ENCODE results near the gene MSRB3. TPM values are rescaled to one million over a fixed set of nuclear protein-coding genes. Genes with fewer than 3 reads are reported as not detected.

The MSRB3 gene
- total and polyA plus RNA-seq, 10 of the 15 experiments (the other 5 are each of a cell fraction or from before 2014, with no cell fraction given): 0.07 to 2.7 (median 1.3) TPM

GRCh38 chr12:65474831-65475230, 196.3 kb downstream of the MSRB3 start:
- intact Hi-C loops (cut with micrococcal nuclease; ENCODE audit: unreplicated experiment) (no loop called here), in situ Hi-C loops (cut with MboI) (no loop called here)
- Histone ChIP-seq H3K27ac (ENCODE audit: control insufficient read depth, insufficient read depth) (no peak overlapping the region), H2AFZ (ENCODE audit: control insufficient read depth, low read depth, low read length) (no peak overlapping the region), H3K4me3 (no peak overlapping the region), H3K4me1 (ENCODE audit: control insufficient read depth, insufficient read depth, low read length) (no peaks in the 10 kb centered on the region), H3K4me2 (ENCODE audit: control insufficient read depth, insufficient read depth) (no peak overlapping the region), H4K20me1 (ENCODE audit: control insufficient read depth, insufficient read depth) (no peaks in the 10 kb centered on the region), H3K79me2 (ENCODE audit: control insufficient read depth, insufficient read depth, low read length) (no peaks in the 10 kb centered on the region), H3K9me3 (replicated peaks; ENCODE audit: control insufficient read depth, insufficient read depth, low read length) (no peaks in the 10 kb centered on the region), H3K9ac (ENCODE audit: control insufficient read depth, insufficient read depth, low read length) (no peak overlapping the region), H3K36me3 (ENCODE audit: control insufficient read depth in 2 of 2, insufficient read depth in 2 of 2, low read length in 1 of 2) (no peaks in the 10 kb centered on the region), H3K27me3 (replicated peaks in 1 of 2; ENCODE audit: control insufficient read depth in 2 of 2, insufficient read depth in 2 of 2, low read length in 1 of 2) (no peaks in the 10 kb centered on the region)
- FAIRE-seq (no peak), DNase-seq (ENCODE audit: low read depth, low spot score) (no peak), ATAC-seq (no peak)
- no TSS peak for BruUV-seq (replicated peaks)
- CTCF ChIA-PET: no interaction called here
- RAD21 ChIA-PET (ENCODE audit: unreplicated experiment): no interaction called here
- SMC1A ChIA-PET (ENCODE audit: uncharacterized antibody, unreplicated experiment): no interaction called here
- 20% methylated on average over 6 of the region's 6 CpGs for WGBS (ENCODE audit: insufficient coverage, insufficient replicate concordance, low lambda C conversion rate, missing lambda C conversion rate)
- POLR2A ChIA-PET: no interaction called here
- no peak for TF ChIP-seq SREBF1 (IDR thresholded peaks at IDR 0.05; ENCODE audit: low read length)
- TF ChIP-seq ZNF274 (IDR thresholded peaks at IDR 0.05; ENCODE audit: insufficient read depth, insufficient read length): no peak
- no peak for TF ChIP-seq BCL11A (IDR thresholded peaks at IDR 0.05; ENCODE audit: low read depth, low read length)
- no peak for TF ChIP-seq ZBTB40 (IDR thresholded peaks at IDR 0.05; ENCODE audit: borderline replicate concordance)
- no peak for TF ChIP-seq IKZF2 (IDR thresholded peaks at IDR 0.05)
- no peak for TF ChIP-seq STAT3 (IDR thresholded peaks at IDR 0.05; ENCODE audit: low read depth, low read length)
- TF ChIP-seq, protein P1, sequence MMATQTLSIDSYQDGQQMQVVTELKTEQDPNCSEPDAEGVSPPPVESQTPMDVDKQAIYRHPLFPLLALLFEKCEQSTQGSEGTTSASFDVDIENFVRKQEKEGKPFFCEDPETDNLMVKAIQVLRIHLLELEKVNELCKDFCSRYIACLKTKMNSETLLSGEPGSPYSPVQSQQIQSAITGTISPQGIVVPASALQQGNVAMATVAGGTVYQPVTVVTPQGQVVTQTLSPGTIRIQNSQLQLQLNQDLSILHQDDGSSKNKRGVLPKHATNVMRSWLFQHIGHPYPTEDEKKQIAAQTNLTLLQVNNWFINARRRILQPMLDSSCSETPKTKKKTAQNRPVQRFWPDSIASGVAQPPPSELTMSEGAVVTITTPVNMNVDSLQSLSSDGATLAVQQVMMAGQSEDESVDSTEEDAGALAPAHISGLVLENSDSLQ (IDR thresholded peaks at IDR 0.05): no peak
- TF ChIP-seq SMAD5 (IDR thresholded peaks at IDR 0.05; ENCODE audit: low read depth): no peak
- no peak for TF ChIP-seq BCL3 (IDR thresholded peaks at IDR 0.05; ENCODE audit: borderline replicate concordance, insufficient read depth, low read depth, low read length, poor library complexity, severe bottlenecking)
- TF ChIP-seq PRDM15 (CRISPR knock-in tag; IDR thresholded peaks at IDR 0.05): no peak
- TF ChIP-seq, protein P2, sequence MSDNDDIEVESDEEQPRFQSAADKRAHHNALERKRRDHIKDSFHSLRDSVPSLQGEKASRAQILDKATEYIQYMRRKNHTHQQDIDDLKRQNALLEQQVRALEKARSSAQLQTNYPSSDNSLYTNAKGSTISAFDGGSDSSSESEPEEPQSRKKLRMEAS (IDR thresholded peaks at IDR 0.05; ENCODE audit: low read depth, low read length): no peak
- no peak for TF ChIP-seq BMI1 (IDR thresholded peaks at IDR 0.05; ENCODE audit: borderline replicate concordance)

All from GM12878 (cell line).